ENCODE data around the gene INPP5J.

INPP5J gene

DNA sequence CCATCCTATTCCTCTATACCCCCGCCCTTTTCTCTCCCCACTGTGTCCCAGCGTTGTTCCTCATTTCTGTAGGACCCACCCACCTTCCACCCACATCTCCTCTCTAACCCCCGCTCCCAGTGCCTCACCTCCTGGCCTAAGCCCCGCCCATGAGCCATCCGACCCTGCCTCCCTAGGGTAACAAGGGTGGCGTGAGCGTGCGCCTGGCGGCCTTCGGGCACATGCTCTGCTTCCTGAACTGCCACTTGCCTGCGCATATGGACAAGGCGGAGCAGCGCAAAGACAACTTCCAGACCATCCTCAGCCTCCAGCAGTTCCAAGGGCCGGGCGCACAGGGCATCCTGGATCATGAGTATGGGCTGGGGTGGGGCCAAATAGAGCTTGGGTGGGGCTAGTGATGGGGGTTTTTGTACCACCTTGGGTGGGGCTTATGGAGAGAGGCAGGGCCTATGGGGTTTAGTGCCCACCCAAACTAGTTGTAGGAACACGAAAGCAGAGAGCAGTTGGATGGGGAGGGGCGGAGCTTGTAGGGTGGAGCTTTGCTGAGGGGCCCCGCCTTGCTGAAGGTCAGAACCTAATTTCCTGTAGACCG lies 4.5 kb downstream of the INPP5J start (continued):
- TF ChIP-seq, protein P1, sequence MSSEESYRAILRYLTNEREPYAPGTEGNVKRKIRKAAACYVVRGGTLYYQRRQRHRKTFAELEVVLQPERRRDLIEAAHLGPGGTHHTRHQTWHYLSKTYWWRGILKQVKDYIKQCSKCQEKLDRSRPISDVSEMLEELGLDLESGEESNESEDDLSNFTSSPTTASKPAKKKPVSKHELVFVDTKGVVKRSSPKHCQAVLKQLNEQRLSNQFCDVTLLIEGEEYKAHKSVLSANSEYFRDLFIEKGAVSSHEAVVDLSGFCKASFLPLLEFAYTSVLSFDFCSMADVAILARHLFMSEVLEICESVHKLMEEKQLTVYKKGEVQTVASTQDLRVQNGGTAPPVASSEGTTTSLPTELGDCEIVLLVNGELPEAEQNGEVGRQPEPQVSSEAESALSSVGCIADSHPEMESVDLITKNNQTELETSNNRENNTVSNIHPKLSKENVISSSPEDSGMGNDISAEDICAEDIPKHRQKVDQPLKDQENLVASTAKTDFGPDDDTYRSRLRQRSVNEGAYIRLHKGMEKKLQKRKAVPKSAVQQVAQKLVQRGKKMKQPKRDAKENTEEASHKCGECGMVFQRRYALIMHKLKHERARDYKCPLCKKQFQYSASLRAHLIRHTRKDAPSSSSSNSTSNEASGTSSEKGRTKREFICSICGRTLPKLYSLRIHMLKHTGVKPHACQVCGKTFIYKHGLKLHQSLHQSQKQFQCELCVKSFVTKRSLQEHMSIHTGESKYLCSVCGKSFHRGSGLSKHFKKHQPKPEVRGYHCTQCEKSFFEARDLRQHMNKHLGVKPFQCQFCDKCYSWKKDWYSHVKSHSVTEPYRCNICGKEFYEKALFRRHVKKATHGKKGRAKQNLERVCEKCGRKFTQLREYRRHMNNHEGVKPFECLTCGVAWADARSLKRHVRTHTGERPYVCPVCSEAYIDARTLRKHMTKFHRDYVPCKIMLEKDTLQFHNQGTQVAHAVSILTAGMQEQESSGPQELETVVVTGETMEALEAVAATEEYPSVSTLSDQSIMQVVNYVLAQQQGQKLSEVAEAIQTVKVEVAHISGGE (tag by site-specific recombination; conservative IDR thresholded peaks at IDR 0.05; ENCODE audit: low read depth), result no peak
- TF ChIP-seq ZNF843 (tag by site-specific recombination; IDR thresholded peaks at IDR 0.05) (no peak), ZNF335 (tag by site-specific recombination; conservative IDR thresholded peaks at IDR 0.05) (no peak), WT1 (tag by site-specific recombination; IDR thresholded peaks at IDR 0.05) (no peak), GLI2 (tag by site-specific recombination; IDR thresholded peaks at IDR 0.05; ENCODE audit: borderline replicate concordance, low read depth) (no peak), HOXC10 (CRISPR knock-in tag; IDR thresholded peaks at IDR 0.05) (no peak), SP3 (tag by site-specific recombination; IDR thresholded peaks at IDR 0.05) (no peak), ZNF155 (tag by site-specific recombination; IDR thresholded peaks at IDR 0.05) (no peak), ZBTB49 (tag by site-specific recombination; IDR thresholded peaks at IDR 0.05; ENCODE audit: low read depth) (no peak), KLF17 (tag by site-specific recombination; IDR thresholded peaks at IDR 0.05) (no peak), KLF8 (tag by site-specific recombination; IDR thresholded peaks at IDR 0.05) (0 out of 2 replicates have a peak, but pooled peaks have one; percentile 43), ZNF473 (tag by site-specific recombination; IDR thresholded peaks at IDR 0.05) (no peak), ZFHX2 (tag by site-specific recombination; conservative IDR thresholded peaks at IDR 0.05) (peak; percentile 72), KLF1 (tag by site-specific recombination; IDR thresholded peaks at IDR 0.05) (peak; percentile 96), ZNF426 (tag by site-specific recombination; IDR thresholded peaks at IDR 0.05) (no peak)
- TF ChIP-seq, protein P2, sequence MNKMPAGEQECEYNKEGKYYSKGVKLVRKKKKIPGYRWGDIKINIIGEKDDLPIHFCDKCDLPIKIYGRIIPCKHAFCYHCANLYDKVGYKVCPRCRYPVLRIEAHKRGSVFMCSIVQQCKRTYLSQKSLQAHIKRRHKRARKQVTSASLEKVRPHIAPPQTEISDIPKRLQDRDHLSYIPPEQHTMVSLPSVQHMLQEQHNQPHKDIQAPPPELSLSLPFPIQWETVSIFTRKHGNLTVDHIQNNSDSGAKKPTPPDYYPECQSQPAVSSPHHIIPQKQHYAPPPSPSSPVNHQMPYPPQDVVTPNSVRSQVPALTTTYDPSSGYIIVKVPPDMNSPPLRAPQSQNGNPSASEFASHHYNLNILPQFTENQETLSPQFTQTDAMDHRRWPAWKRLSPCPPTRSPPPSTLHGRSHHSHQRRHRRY (tag by site-specific recombination; IDR thresholded peaks at IDR 0.05), result no peak
- TF ChIP-seq, protein P3, sequence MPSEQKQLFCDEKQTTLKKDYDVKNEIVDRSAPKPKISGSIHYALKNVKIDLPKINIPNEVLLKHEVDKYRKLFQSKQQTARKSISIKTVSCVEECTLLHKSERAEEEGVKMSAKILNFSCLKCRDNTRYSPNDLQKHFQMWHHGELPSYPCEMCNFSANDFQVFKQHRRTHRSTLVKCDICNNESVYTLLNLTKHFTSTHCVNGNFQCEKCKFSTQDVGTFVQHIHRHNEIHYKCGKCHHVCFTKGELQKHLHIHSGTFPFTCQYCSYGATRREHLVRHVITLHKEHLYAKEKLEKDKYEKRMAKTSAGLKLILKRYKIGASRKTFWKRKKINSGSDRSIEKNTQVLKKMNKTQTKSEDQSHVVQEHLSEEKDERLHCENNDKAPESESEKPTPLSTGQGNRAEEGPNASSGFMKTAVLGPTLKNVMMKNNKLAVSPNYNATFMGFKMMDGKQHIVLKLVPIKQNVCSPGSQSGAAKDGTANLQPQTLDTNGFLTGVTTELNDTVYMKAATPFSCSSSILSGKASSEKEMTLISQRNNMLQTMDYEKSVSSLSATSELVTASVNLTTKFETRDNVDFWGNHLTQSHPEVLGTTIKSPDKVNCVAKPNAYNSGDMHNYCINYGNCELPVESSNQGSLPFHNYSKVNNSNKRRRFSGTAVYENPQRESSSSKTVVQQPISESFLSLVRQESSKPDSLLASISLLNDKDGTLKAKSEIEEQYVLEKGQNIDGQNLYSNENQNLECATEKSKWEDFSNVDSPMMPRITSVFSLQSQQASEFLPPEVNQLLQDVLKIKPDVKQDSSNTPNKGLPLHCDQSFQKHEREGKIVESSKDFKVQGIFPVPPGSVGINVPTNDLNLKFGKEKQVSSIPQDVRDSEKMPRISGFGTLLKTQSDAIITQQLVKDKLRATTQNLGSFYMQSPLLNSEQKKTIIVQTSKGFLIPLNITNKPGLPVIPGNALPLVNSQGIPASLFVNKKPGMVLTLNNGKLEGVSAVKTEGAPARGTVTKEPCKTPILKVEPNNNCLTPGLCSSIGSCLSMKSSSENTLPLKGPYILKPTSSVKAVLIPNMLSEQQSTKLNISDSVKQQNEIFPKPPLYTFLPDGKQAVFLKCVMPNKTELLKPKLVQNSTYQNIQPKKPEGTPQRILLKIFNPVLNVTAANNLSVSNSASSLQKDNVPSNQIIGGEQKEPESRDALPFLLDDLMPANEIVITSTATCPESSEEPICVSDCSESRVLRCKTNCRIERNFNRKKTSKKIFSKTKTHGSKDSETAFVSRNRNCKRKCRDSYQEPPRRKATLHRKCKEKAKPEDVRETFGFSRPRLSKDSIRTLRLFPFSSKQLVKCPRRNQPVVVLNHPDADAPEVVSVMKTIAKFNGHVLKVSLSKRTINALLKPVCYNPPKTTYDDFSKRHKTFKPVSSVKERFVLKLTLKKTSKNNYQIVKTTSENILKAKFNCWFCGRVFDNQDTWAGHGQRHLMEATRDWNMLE (tag by site-specific recombination; conservative IDR thresholded peaks at IDR 0.05; ENCODE audit: low read depth), result no peak
- TF ChIP-seq, protein P4, sequence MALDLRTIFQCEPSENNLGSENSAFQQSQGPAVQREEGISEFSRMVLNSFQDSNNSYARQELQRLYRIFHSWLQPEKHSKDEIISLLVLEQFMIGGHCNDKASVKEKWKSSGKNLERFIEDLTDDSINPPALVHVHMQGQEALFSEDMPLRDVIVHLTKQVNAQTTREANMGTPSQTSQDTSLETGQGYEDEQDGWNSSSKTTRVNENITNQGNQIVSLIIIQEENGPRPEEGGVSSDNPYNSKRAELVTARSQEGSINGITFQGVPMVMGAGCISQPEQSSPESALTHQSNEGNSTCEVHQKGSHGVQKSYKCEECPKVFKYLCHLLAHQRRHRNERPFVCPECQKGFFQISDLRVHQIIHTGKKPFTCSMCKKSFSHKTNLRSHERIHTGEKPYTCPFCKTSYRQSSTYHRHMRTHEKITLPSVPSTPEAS (tag by site-specific recombination; IDR thresholded peaks at IDR 0.05), result no peak
- TF ChIP-seq, protein P5, sequence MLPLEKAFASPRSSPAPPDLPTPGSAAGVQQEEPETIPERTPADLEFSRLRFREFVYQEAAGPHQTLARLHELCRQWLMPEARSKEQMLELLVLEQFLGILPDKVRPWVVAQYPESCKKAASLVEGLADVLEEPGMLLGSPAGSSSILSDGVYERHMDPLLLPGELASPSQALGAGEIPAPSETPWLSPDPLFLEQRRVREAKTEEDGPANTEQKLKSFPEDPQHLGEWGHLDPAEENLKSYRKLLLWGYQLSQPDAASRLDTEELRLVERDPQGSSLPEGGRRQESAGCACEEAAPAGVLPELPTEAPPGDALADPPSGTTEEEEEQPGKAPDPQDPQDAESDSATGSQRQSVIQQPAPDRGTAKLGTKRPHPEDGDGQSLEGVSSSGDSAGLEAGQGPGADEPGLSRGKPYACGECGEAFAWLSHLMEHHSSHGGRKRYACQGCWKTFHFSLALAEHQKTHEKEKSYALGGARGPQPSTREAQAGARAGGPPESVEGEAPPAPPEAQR (tag by site-specific recombination; IDR thresholded peaks at IDR 0.05), result no peak

Measured in HEK293 (cell line).